Endothelial cell of umbilical vein (primary cell): Measurements from ENCODE around the gene P2RY1.

Source experiments
- JUN ChIP-seq: IDR thresholded peaks from 2 replicates; pipeline ENCODE4 v1.6.1; 2011; ENCODE audit warnings: borderline replicate concordance, low read depth; ENCODE audit not compliant: insufficient read length, insufficient read depth
- MYC ChIP-seq: IDR thresholded peaks from one replicate; pipeline ENCODE4 v1.6.1; 2011; ENCODE audit warnings: mild to moderate bottlenecking, low read depth, low read length
- POLR2A ChIP-seq: IDR thresholded peaks from 2 replicates; pipeline ENCODE4 v1.6.1; 2012; ENCODE audit warnings: low read depth, mild to moderate bottlenecking, control low read depth, low read length
- TF ChIP-seq, protein P1 (sequence below), 2 donors: IDR thresholded peaks; 1 replicate in 1 of 2; 2 replicates in 1 of 2; pipeline ENCODE4 v1.5.1; 2011; ENCODE audit warnings: low read length in 2 of 2, mild to moderate bottlenecking in 2 of 2, moderate library complexity in 2 of 2, control low read depth in 1 of 2, inconsistent platforms in 1 of 2, low read depth in 1 of 2; ENCODE audit not compliant: insufficient read depth in 1 of 2; ENCODE audit errors: extremely low read depth in 1 of 2
- TF ChIP-seq, protein P2 (sequence below): IDR thresholded peaks from 2 replicates; pipeline ENCODE4 v1.6.1; 2011; ENCODE audit not compliant: insufficient read depth, insufficient read length

DNA sequence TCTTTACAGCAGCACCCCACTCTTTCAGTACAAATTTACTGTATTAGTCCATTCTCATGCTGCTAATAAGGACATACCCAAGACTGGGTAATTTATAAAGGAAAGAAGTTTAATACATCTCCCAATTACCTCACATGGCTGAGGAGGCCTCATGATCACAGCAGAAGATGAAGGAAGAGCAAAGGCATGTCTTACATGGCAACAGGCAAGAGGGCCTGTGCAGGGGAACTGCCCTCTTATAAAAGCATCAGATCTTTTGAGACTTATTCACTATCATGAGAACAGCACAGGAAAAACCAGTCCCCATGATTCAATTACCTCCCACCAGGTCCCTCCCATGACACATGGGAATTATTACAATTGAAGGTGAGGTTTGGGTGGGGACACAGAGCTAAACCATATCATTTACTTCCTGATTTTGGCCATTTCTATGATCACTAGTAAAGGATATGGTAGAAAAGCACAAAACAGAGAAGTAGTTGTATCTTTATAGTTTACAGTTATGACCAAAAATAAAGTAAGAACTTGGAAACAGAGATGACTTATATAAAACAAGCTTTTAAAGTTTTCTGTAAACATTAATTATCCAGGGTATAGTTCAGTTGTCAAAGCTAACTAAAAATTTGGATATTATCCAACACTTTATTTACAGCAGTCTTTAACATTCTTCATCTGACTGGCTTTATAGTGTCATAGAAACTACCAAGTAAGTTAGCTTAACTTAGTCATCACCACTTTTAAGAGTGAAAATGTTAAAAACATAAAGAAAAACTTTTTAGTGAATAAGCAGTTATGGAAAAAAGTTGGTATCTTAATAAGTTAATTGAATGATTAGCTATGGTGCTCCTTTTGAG is 40.2 kb downstream of the P2RY1 start:
- TF ChIP-seq POLR2A (no peak), MYC (no peak), JUN (no peak)
- TF ChIP-seq, protein P1, sequence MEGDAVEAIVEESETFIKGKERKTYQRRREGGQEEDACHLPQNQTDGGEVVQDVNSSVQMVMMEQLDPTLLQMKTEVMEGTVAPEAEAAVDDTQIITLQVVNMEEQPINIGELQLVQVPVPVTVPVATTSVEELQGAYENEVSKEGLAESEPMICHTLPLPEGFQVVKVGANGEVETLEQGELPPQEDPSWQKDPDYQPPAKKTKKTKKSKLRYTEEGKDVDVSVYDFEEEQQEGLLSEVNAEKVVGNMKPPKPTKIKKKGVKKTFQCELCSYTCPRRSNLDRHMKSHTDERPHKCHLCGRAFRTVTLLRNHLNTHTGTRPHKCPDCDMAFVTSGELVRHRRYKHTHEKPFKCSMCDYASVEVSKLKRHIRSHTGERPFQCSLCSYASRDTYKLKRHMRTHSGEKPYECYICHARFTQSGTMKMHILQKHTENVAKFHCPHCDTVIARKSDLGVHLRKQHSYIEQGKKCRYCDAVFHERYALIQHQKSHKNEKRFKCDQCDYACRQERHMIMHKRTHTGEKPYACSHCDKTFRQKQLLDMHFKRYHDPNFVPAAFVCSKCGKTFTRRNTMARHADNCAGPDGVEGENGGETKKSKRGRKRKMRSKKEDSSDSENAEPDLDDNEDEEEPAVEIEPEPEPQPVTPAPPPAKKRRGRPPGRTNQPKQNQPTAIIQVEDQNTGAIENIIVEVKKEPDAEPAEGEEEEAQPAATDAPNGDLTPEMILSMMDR (IDR thresholded peaks at IDR 0.05; ENCODE audit: extremely low read depth in 1 of 2, insufficient read depth in 1 of 2, low read depth in 1 of 2, low read length in 2 of 2): no peak
- TF ChIP-seq, protein P2, sequence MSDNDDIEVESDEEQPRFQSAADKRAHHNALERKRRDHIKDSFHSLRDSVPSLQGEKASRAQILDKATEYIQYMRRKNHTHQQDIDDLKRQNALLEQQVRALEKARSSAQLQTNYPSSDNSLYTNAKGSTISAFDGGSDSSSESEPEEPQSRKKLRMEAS: no peak
